Measurements from ENCODE around the gene PDGFB.

GRCh38 chr22:39270280-39270679, 25.5 kb upstream of the PDGFB start:
- TF ChIP-seq CTCF (IDR thresholded peaks at IDR 0.05 in 4 of 5, conservative IDR thresholded peaks at IDR 0.05 in 1 of 5) = no peak
- no peak for TF ChIP-seq POLR2A (IDR thresholded peaks at IDR 0.05)
